GM11168 (cell line): ENCODE measurements around the gene ITFG1.
"Not testable (repeated sequence)": the region's sequence is repeated elsewhere in the genome, so short reads cannot be mapped to it uniquely, and the experiment has no call there.

Source experiments
- in situ Hi-C: fragments of 300-500 bp; cut with MboI; formaldehyde crosslinking; loops from one replicate; pipeline ENCODE4 v1.12.0; 2022; ENCODE audit warnings: low sequenced_read_pairs; ENCODE audit not compliant: unreplicated experiment

Gene ITFG1

DNA sequence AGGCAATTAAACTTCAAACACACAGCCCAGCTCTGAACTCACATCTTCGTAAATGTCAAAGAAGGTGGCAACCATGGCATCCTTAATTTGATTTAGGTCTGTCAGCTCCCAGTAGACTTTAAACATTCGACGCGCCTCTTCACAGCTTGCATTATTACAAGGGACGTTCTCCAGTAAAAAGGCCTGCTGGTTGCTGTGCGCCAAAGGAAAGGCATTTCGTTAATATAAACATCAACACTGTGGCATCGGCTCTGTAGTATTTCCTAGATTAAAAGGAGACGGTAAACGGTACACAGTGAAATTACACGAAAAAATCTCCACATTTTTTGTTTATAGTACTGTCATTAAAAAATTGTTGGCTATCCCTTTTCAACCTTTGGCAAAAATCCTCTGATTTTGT lies 200.4 kb downstream of the ITFG1 start:
- in situ Hi-C loops: no loop called here

GRCh38 chr16:47258874-47259461 lies 201.9 kb downstream of the ITFG1 start:
- in situ Hi-C loops: no loop called here

GRCh38 chr16:47254756-47255155 lies 206.1 kb downstream of the ITFG1 start:
- in situ Hi-C loops: no loop called here

- in situ Hi-C loops: no loop called here
Measured at GRCh38 chr16:47250983-47251382, 209.9 kb downstream of the ITFG1 start.

DNA sequence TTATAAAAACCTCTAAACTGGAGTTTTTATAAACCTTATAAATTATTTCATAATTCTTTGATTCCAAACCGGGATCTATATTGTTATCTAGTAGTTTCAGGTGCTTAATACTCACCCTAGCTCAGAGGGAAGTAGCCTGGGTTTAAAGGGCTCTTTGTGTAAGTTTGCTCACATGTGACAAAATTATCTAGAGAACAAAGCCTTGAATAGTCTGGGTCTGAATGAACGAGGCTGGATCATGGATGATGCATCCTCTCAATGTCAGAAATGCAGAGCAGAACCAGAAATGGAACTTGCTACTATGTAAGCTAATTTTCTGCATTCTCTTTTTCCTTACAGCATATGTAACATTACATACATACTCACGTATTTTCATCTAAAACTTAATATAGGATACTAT lies 213.2 kb downstream of the ITFG1 start:
- in situ Hi-C loops: no loop called here

DNA sequence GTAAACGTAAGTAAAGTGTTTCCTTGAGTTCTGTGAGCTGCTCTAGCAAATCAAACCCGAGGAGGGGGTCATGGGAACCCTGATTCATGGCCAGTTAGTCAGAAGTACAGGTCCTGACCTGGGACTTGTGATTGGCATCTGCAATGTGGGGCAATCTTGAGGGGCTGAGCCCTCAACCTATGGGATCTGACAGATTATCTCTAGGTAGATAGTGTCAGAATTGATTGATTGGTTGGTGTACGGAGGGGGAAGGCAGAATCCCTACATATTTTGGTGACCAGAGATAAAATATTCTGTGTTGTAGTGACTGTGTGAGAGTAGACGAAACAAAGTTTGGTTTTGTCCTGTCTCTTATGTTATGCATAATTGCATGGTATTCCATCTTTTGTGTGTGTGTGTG lies 216.7 kb downstream of the ITFG1 start:
- in situ Hi-C loops: no loop called here

- in situ Hi-C loops: no loop called here
Measured at GRCh38 chr16:47241061-47241460, 219.8 kb downstream of the ITFG1 start.

- in situ Hi-C loops: no loop called here
Measured at GRCh38 chr16:47236716-47237115, 224.1 kb downstream of the ITFG1 start.

GRCh38 chr16:47230296-47230695 lies 230.6 kb downstream of the ITFG1 start:
- in situ Hi-C loops: no loop called here

DNA sequence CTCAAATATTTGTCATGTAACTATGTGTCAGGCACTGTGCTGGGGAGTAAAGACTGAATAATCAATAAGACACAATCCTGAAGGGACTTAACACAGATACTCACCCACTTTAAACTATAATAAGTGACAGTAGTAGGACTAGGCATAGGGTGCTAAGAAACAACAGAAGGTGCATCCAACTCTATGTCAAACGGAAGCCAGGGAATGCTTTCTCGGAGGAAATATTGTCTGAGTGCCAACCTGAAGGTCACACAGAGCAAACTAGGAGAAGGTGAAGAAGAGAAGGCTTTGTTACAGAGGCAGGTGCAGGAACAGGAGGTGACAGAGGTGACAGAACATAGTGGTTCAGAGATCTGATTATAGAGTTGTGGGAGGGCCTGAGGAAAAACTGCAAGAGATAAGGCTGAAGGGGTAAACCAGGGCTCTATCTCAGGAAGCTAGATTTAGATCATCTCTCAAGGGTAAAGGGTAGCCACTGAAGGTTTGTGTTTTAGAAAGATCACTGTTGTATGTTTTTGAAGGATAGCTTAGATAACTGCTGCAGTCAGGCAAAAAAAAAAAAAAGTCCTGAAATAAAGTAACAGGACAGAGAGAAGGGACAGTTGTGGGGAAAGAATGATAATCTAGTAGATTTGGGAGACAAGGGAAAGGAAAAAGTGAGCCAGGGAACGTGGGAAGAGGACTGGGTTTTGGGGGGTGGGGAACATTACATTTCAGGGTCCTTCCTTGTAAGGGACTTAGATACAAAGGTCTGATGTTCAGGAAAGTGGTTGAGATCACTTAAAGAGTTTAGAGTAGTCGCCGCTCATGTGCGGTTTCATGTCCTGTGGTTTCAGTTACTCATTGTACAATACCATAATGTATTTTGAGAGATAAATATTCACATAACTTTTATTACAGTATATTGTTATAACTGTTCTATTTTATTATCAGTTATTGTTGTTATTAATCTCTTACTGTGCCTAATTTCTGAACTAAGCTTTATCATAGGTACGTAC lies 231.5 kb downstream of the ITFG1 start:
- in situ Hi-C loops: no loop called here

DNA sequence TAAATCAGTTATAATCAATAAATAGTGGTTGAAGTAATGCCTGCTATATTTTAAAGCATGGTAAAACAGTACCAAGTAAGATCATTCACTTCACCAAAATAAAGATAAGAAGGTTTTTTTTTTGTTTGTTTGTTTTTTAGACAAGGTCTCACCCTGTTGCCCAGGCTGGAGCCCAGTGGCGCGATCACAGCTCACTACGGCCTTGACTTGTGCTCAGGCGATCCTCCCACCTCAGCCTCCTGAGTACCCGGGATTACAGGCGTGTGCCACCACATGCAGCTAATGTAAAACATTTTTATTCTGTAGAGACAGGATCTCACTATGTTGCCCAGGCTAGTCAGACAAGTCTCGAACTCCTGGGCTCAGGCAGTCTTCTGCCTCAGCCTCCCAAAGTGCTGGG lies 232.6 kb downstream of the ITFG1 start:
- in situ Hi-C loops: no loop called here

DNA sequence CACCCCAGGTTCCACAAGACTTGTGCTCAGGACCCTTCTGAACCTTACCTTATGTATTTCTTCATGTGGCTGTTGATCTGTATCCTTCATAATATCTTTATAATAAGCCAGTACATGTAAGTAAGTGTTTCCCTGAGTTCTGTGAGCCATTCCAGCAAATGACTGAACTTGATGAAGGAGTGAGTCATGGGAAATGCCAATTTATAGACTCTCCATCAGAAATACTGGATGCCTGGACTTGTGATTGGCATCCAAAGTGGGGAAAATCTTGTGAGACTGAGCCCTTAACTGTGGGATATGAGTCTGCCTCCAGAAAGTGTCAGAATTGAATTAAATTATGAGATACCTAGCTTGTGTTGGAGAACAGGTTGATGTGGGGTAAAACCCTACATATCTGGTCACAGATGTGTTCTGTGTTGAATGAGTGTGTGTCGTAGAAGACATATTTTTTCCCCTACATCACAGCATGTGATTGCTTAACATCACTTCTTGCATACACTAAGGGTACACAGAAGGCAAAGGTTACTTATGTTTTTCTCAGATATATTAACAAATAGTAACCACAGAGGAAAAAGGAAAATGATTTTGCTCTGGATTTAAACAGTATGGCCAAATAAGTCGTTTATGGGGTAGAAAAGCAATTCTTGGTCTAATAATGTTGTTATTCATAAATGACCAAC lies 247.0 kb downstream of the ITFG1 start:
- in situ Hi-C loops: no loop called here

- in situ Hi-C loops: no loop called here
Measured at GRCh38 chr16:47211218-47211617, 249.6 kb downstream of the ITFG1 start.

DNA sequence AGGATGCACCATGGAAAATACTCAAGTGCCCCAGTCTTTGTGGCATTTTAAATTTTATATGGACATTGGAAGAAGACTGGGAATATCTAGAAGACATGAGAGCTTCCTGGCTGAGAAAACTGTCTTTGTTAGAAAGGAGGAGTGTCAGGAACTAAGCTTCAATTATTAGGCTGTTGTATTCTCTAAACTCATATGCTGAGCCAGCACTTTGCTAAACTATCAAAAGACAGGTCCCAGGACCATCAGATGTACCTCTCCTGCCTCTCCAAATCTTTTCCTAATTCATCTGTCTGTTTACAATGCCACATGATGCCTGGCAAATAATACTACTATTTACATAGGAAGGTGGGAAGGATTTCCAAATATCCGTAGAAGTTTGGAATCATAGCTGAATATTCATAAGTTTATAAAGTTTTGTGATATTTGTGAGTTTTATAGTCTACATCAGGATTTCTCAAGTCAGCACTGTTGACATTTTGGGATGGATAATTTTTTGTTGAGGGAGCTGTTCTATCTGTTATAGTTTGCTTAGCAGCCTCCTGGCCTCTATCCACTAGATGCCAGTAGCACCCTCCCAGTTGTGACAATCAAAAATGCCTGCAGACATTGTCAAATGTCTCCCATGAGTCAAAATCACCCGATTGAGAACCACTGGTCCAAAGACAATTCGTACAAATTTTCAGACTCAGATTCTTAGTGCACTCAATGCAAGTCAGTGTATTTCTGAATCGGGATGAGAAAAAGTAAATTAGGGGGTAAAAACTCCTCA lies 255.9 kb downstream of the ITFG1 start:
- in situ Hi-C loops: no loop called here

- in situ Hi-C loops: not testable (repeated sequence)
Measured at GRCh38 chr16:47203433-47203832, 257.4 kb downstream of the ITFG1 start.

DNA sequence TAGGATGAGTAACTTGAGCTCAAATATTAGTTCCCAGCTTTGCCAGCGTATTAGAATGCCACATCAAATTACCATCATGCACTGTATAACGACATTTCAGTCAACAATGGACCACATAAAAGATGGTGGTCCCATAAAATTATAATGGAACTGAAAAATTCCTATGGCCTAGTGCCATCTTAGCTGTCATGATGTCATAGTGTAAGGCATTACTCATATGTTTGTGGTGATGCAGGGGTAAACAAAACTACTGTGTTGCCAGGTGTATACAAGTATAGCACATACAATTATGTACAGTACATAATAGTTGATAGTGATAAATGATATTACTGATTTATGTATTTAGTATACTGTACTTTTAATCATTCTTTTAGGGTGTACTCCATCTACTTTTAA lies 262.7 kb downstream of the ITFG1 start:
- in situ Hi-C loops: no loop called here

GRCh38 chr16:47197536-47198179 lies 263.2 kb downstream of the ITFG1 start:
- in situ Hi-C loops: no loop called here

- in situ Hi-C loops: no loop called here
Measured at GRCh38 chr16:47196457-47196856, 264.4 kb downstream of the ITFG1 start.

GRCh38 chr16:47182318-47182717 lies 278.5 kb downstream of the ITFG1 start:
- in situ Hi-C loops: no loop called here

DNA sequence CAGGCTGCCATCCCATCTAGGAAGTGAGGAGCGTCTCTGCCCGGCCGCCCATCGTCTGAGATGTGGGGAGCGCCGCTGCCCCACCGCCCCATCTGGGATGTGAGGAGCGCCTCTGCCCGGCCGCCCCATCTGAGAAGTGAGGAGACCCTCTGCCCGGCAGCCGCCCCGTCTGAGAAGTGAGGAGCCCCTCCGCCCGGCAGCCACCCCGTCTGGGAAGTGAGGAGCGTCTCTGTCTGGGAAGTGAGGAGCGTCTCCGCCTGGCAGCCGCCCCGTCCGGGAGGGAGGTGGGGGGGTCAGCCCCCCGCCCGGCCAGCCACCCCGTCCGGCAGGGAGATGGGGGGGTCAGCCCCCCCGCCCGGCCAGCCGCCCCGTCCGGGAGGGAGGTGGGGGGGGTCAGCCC lies 279.8 kb downstream of the ITFG1 start:
- in situ Hi-C loops: not testable (repeated sequence)
